H9 (cell line): ENCODE data around the gene APOOL. TPM values are rescaled to one million over a fixed set of nuclear protein-coding genes. Genes with fewer than 3 reads are reported as not detected.

Source experiments
- DNase-seq: peaks from one replicate; pipeline ENCODE4 v3.0.0-alpha.2; 2017
- H2AFZ ChIP-seq: one replicate; pipeline ENCODE4 v1.6.1; 2013; ENCODE audit warnings: mild to moderate bottlenecking, low read length, control low read depth, moderate library complexity
- H2AK5ac ChIP-seq: 2 replicates; pipeline ENCODE4 v1.6.1; 2013; ENCODE audit warnings: low read length, control low read depth, mixed read lengths; ENCODE audit not compliant: insufficient read length
- H2BK120ac ChIP-seq: one replicate; pipeline ENCODE4 v1.6.1; 2013; ENCODE audit warnings: low read depth, mild to moderate bottlenecking, low read length, control low read depth, inconsistent platforms; ENCODE audit not compliant: poor library complexity, severe bottlenecking
- H2BK12ac ChIP-seq: 2 replicates; pipeline ENCODE4 v1.6.1; 2013; ENCODE audit warnings: low read length, control low read depth, mixed read lengths, low read depth; ENCODE audit not compliant: insufficient read length
- H2BK15ac ChIP-seq: 2 replicates; pipeline ENCODE4 v1.6.1; 2013; ENCODE audit warnings: low read depth, low read length, control low read depth
- H2BK20ac ChIP-seq: one replicate; pipeline ENCODE4 v1.6.1; 2013; ENCODE audit warnings: low read depth, mild to moderate bottlenecking, low read length, control low read depth, inconsistent platforms; ENCODE audit not compliant: poor library complexity, severe bottlenecking
- H2BK5ac ChIP-seq: 2 replicates; pipeline ENCODE4 v1.6.1; 2013; ENCODE audit warnings: low read length, control low read depth, mixed read lengths; ENCODE audit not compliant: insufficient read length
- H3K14ac ChIP-seq: 2 replicates; pipeline ENCODE4 v1.6.1; 2013; ENCODE audit warnings: low read length, control low read depth; ENCODE audit not compliant: insufficient read depth
- H3K18ac ChIP-seq: 2 replicates; pipeline ENCODE4 v1.6.1; 2013; ENCODE audit warnings: low read depth, mild to moderate bottlenecking, mixed read lengths, low read length, control low read depth; ENCODE audit not compliant: insufficient read length
- H3K23ac ChIP-seq: 2 replicates; pipeline ENCODE4 v1.6.1; 2013; ENCODE audit warnings: low read length, control low read depth, mixed read lengths, low read depth; ENCODE audit not compliant: insufficient read length
- H3K23me2 ChIP-seq: 2 replicates; pipeline ENCODE4 v1.6.1; 2013; ENCODE audit warnings: low read depth, mild to moderate bottlenecking, mixed read lengths, low read length, control low read depth; ENCODE audit not compliant: insufficient read length, poor library complexity, severe bottlenecking
- H3K27ac ChIP-seq: 2 replicates; pipeline ENCODE4 v1.5.1; 2013; ENCODE audit warnings: low read length, control low read depth, mixed read lengths, low read depth; ENCODE audit not compliant: insufficient read length
- H3K27me3 ChIP-seq: 2 replicates; pipeline ENCODE4 v1.6.1; 2013; ENCODE audit warnings: low read length, control low read depth, inconsistent platforms; ENCODE audit not compliant: insufficient read depth
- H3K4ac ChIP-seq: 2 replicates; pipeline ENCODE4 v1.6.1; 2013; ENCODE audit warnings: low read depth, mild to moderate bottlenecking, control low read depth, inconsistent platforms, low read length, moderate library complexity
- H3K4me1 ChIP-seq: 2 replicates; pipeline ENCODE4 v1.6.1; 2013; ENCODE audit warnings: low read length, control low read depth, inconsistent platforms; ENCODE audit not compliant: insufficient read depth
- H3K4me2 ChIP-seq: 2 replicates; pipeline ENCODE4 v1.6.1; 2013; ENCODE audit warnings: low read length, control low read depth, mixed read lengths; ENCODE audit not compliant: insufficient read length, insufficient read depth
- H3K56ac ChIP-seq: 2 replicates; pipeline ENCODE4 v1.6.1; 2013; ENCODE audit warnings: low read depth, mild to moderate bottlenecking, mixed read lengths, low read length, control low read depth; ENCODE audit not compliant: insufficient read length
- H3K79me1 ChIP-seq: 2 replicates; pipeline ENCODE4 v1.6.1; 2013; ENCODE audit warnings: low read depth, mild to moderate bottlenecking, moderate library complexity, low read length, control low read depth, inconsistent platforms; ENCODE audit not compliant: insufficient read depth, poor library complexity, severe bottlenecking
- H3K79me2 ChIP-seq: 2 replicates; pipeline ENCODE4 v1.6.1; 2013; ENCODE audit warnings: low read length, control low read depth, inconsistent platforms; ENCODE audit not compliant: insufficient read depth
- H3K9ac ChIP-seq: 2 replicates; pipeline ENCODE4 v1.6.1; 2013; ENCODE audit warnings: low read length, control low read depth, mixed read lengths; ENCODE audit not compliant: insufficient read length; ENCODE audit errors: extremely low read depth
- H3K9me3 ChIP-seq: one replicate; pipeline ENCODE4 v1.6.1; 2013; ENCODE audit warnings: low read depth, low read length, inconsistent platforms; ENCODE audit not compliant: control insufficient read depth
- H3T11ph ChIP-seq: one replicate; pipeline ENCODE4 v1.6.1; 2013; ENCODE audit warnings: mild to moderate bottlenecking, low read length, control low read depth, inconsistent platforms
- H4K20me1 ChIP-seq: one replicate; pipeline ENCODE4 v1.6.1; 2013; ENCODE audit not compliant: control insufficient read depth, insufficient read length, insufficient read depth
- H4K5ac ChIP-seq: 2 replicates; pipeline ENCODE4 v1.6.1; 2013; ENCODE audit warnings: low read depth, mild to moderate bottlenecking, mixed read lengths, low read length, control low read depth; ENCODE audit not compliant: insufficient read length
- H4K8ac ChIP-seq: replicated peaks from 2 replicates; pipeline ENCODE4 v1.6.1; 2013; ENCODE audit warnings: low read length, control low read depth, mixed read lengths, low read depth; ENCODE audit not compliant: insufficient read length
- H4K91ac ChIP-seq: 2 replicates; pipeline ENCODE4 v1.6.1; 2013; ENCODE audit warnings: low read depth, mild to moderate bottlenecking, moderate library complexity, mixed read lengths, low read length, control low read depth; ENCODE audit not compliant: insufficient read length
- H3K27ac Mint-ChIP-seq, 3 experiments: 2 replicates in 2 of 3; 3 replicates in 1 of 3; pipeline ENCODE4 v1.8.0; 2020 to 2021; ENCODE audit warnings: mixed read lengths in 3 of 3, mild to moderate bottlenecking in 1 of 3, moderate library complexity in 1 of 3
- H3K27me3 Mint-ChIP-seq: 2 replicates; pipeline ENCODE4 v1.8.0; 2021; ENCODE audit warnings: low read depth, mild to moderate bottlenecking, moderate library complexity, mixed read lengths
- H3K36me3 Mint-ChIP-seq, 3 experiments: 2 replicates in 2 of 3; 3 replicates in 1 of 3; pipeline ENCODE4 v1.8.0; 2020 to 2021; ENCODE audit warnings: low read depth in 3 of 3, mixed read lengths in 3 of 3; ENCODE audit not compliant: insufficient read depth in 1 of 3
- H3K4me1 Mint-ChIP-seq, 2 experiments: 2 replicates each; pipeline ENCODE4 v1.8.0; 2020; ENCODE audit warnings: mixed read lengths in 2 of 2
- H3K4me3 Mint-ChIP-seq, 2 experiments: 2 replicates in 1 of 2; 3 replicates in 1 of 2; pipeline ENCODE4 v1.8.0; 2020 to 2021; ENCODE audit warnings: mild to moderate bottlenecking in 2 of 2, mixed read lengths in 2 of 2, moderate library complexity in 1 of 2
- H3K9me3 Mint-ChIP-seq, 2 experiments: 2 replicates in 1 of 2; 3 replicates in 1 of 2; pipeline ENCODE4 v1.8.0; 2020; ENCODE audit warnings: mild to moderate bottlenecking in 2 of 2, mixed read lengths in 2 of 2, moderate library complexity in 1 of 2
- CTCF ChIP-seq: fragments of 200-600 bp; sonication (generic); conservative IDR thresholded peaks from 3 replicates; pipeline ENCODE4 v1.8.0; 2021; ENCODE audit warnings: antibody characterized with exemption, mild to moderate bottlenecking
- WGBS: extraction: QIAGEN DNeasy Blood & Tissue Kit; methylation state at CpG from one replicate; pipeline ENCODE4 v1.1.7; 2013; ENCODE audit warnings: missing lambda C conversion rate, low lambda C conversion rate, mixed read lengths; ENCODE audit not compliant: insufficient read length; ENCODE audit errors: extremely low coverage; 5-methylcytosine and 5-hydroxymethylcytosine counted together
- total RNA-seq: library from RNA; stranded (reverse); gene quantifications from 2 replicates; pipeline ENCODE4 v1.2.1, GENCODE V29; 2021

Gene APOOL
- total RNA-seq, 1 experiment from 2014 or later, result 8.0 TPM

- H4K5ac ChIP-seq, result no peak overlapping the region
- no peak overlapping the region for H3K9ac ChIP-seq
- Mint-ChIP-seq H3K4me3 (no peak overlapping the region), H3K36me3 (peaks cover 14 to 38% (median 32%) of the 10 kb centered on the region in 3 experiments), H3K27me3 (no peaks in the 10 kb centered on the region), H3K27ac (no peak overlapping the region), H3K4me1 (no peaks in the 10 kb centered on the region), H3K9me3 (peaks cover 43 to 47% of the 10 kb centered on the region in 2 experiments)
- H3K4ac ChIP-seq, result no peak overlapping the region
- no peak overlapping the region for H3K4me2 ChIP-seq
- no peak overlapping the region for H3K56ac ChIP-seq
- no peak overlapping the region for H3K27ac ChIP-seq
- H2BK20ac ChIP-seq, result no peak overlapping the region
- no peak overlapping the region for H2BK5ac ChIP-seq
- no peak overlapping the region for H2AK5ac ChIP-seq
- H2AFZ ChIP-seq, result no peak overlapping the region
- H3K23ac ChIP-seq, result no peak overlapping the region
- H3K14ac ChIP-seq, result no peak overlapping the region
- H3T11ph ChIP-seq, result no peak overlapping the region
- peaks cover 9% of the 10 kb centered on the region for H3K9me3 ChIP-seq
- H3K18ac ChIP-seq, result no peak overlapping the region
- H4K91ac ChIP-seq, result no peak overlapping the region
- H3K4me1 ChIP-seq, result no peaks in the 10 kb centered on the region
- H3K79me2 ChIP-seq, result no peaks in the 10 kb centered on the region
- H2BK15ac ChIP-seq, result no peak overlapping the region
- no peaks in the 10 kb centered on the region for H3K27me3 ChIP-seq
- no peaks in the 10 kb centered on the region for H3K79me1 ChIP-seq
- H2BK12ac ChIP-seq, result no peak overlapping the region
- no peak overlapping the region for H2BK120ac ChIP-seq
- no CpG with 5 or more reads among the region's 5 CpGs for WGBS
- H4K20me1 ChIP-seq, result no peaks in the 10 kb centered on the region
- no peak for DNase-seq
- H4K8ac ChIP-seq, result no peak overlapping the region
- no peaks in the 10 kb centered on the region for H3K23me2 ChIP-seq
- no peak for TF ChIP-seq CTCF
These were observed 85.7 kb downstream of the APOOL start for GRCh38 chrX:85089321-85089840.
